IPS-NIHi11 (cell line): Measurements from ENCODE around the gene MEX3A.
"Not testable (repeated sequence)": the region's sequence is repeated elsewhere in the genome, so short reads cannot be mapped to it uniquely, and the experiment has no call there.

ENCODE experiments used
- DNase-seq: peaks from one replicate; pipeline ENCODE4 v3.0.0; 2012; ENCODE audit warnings: mixed read lengths, low spot score

MEX3A gene, protein sequence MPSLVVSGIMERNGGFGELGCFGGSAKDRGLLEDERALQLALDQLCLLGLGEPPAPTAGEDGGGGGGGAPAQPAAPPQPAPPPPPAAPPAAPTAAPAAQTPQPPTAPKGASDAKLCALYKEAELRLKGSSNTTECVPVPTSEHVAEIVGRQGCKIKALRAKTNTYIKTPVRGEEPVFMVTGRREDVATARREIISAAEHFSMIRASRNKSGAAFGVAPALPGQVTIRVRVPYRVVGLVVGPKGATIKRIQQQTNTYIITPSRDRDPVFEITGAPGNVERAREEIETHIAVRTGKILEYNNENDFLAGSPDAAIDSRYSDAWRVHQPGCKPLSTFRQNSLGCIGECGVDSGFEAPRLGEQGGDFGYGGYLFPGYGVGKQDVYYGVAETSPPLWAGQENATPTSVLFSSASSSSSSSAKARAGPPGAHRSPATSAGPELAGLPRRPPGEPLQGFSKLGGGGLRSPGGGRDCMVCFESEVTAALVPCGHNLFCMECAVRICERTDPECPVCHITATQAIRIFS

GRCh38 chr1:156082309-156083091, at the start of gene MEX3A:
Gene MEX3A, minus strand, starts transcription at chr1:156082465. Its CDS starts 467 bp downstream, at chr1:156081998.
- DNase-seq: peak; percentile 85

DNA sequence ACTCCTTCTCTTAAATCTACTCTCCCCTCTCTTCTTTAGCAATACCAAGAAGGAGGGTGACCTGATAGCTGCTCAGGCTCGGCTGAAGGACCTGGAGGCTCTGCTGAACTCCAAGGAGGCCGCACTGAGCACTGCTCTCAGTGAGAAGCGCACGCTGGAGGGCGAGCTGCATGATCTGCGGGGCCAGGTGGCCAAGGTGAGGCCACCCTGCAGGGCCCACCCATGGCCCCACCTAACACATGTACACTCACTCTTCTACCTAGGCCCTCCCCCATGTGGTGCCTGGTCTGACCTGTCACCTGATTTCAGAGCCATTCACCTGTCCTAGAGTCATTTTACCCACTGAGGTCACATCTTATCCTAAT, 48.3 kb upstream of the MEX3A start:
- DNase-seq: no peak

DNA sequence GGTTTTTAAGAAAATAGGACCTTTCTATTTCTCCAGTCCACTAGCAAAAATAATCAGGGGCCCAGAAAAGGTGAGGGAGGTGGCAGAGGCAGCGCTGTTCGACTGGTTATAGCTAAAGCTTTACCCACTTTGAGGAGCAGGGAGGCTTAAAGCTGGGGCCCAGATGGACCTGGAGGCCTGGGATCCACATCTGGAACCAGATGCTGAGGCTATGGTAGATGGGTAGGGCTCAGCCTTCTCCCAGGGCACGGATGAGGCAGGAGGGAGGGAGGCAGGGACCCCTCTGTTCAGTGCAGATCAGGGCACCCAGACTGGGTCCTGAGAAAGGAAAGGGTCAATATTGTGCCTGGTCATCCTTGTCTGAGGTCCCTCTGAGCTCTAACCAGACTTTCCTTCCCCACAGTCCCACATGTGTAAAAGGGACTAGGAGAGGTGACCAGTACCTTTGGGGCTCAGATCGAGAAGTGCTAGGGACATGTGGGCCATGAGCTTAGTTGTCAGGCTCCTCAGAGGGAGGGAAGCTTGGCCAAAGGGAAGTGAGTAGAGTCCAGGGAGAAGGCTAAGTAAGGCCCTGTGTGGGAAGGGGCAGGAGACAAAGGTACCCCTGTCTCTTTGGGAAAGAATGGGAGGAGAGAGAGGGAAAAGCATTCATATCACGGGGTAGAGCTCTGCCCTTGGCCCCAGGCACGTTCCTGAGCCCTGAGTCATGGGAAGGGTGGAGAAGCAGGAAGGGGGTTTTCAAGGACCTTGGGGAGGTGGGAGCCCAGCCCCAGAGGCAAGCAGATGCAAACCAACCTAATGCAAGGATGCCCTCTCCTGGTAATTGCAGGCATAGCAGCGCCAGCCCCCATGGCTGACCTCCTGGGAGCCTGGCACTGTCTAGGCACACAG, 47.7 kb upstream of the MEX3A start:
- peak; percentile 88 for DNase-seq

DNA sequence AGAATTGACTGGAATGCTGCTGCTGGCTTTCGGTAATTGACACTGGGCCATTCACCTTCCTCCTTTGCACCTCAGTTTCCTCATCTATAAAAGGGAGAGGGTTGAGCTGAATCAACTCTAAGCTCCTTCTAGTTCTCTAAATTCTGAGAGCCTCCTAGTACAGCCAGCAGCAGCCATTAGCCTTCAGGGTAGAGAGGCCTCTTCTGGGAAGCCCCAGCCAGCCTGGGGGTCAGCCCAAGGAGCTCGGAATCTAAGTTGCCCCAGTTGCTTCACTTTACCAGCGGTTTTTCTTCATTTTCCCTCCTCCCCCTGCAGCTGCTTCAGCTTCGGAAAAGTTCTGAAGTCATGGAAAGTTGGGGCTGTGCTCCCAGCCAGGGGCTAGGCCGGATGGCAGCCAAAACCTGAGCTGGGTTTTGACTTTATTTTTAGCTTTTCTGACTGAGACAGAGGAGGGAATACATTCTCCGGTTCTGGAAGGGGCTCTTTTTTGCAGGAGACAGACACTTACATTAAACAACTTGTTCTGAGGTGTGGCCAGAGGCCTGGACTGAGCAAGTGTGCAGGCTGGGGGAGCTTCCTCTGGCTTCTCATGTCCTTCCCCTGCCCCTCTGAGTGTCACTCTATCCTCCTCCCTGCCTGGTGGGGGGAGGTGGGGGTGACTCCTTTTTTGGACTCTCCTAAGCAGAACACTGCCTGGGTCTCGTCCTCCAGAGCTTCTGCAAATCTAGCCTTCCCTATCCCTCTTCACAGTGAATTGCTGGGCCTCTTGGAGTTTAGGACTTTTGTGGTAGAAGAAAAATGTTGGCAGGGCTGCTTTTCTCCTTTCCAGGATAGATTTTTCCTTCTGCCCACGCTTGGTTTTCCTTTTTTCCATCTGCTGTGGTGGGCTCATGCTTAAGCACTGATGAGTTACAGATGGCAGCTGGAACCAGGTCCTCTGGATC, 46.7 kb upstream of the MEX3A start:
- no peak for DNase-seq

DNA sequence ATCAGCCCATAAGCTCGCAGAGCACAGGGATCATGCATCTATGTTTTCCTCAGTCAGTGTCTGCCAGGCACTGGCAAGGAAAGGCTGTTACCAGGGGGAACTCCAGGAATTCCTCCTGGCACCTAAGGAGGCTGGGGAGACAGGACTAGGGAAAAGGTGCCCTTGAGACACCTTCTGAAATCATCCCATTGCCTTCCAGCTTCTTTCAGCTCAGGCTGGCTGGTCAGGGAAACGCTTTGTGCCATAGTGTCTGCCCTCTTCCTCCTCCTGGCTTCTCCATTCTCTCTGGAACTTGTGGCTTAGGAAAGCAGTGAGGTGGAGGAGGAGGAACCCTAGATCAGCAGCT, 46.0 kb upstream of the MEX3A start:
- no peak for DNase-seq

GRCh38 chr1:156126630-156127534, 44.6 kb upstream of the MEX3A start:
- DNase-seq: no peak

DNA sequence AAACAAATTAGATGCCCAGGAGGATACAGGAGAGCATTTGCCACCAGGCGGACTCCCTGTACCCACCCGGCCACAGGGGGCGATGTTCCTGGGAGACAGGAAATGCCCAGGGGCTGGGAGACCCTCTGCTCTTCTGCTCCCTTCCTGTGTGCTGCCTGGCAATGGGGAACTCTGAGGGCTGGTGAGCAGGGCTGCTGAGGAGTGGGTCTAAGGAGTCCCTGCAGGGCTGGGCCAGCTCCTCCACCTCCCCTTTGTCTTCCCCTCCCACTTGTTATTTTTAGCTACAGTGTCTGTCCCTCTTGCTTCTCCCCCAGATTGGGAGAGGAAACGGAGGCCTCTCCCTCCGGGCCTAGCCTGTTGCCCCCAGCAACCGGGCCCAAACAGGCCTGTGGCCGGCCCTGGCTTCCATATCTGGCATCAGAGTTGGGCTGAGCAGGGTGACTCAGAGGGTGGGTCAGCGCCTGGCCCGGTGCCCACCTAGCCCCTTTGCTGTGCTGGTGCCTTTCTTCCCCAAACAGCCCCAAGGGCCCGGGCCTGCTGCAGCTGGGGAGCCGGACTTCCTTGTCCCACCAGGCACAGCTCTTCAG, 43.9 kb upstream of the MEX3A start:
- DNase-seq: no peak

- DNase-seq: not testable (repeated sequence)
These were observed 43.3 kb upstream of the MEX3A start for GRCh38 chr1:156125544-156125943.

DNA sequence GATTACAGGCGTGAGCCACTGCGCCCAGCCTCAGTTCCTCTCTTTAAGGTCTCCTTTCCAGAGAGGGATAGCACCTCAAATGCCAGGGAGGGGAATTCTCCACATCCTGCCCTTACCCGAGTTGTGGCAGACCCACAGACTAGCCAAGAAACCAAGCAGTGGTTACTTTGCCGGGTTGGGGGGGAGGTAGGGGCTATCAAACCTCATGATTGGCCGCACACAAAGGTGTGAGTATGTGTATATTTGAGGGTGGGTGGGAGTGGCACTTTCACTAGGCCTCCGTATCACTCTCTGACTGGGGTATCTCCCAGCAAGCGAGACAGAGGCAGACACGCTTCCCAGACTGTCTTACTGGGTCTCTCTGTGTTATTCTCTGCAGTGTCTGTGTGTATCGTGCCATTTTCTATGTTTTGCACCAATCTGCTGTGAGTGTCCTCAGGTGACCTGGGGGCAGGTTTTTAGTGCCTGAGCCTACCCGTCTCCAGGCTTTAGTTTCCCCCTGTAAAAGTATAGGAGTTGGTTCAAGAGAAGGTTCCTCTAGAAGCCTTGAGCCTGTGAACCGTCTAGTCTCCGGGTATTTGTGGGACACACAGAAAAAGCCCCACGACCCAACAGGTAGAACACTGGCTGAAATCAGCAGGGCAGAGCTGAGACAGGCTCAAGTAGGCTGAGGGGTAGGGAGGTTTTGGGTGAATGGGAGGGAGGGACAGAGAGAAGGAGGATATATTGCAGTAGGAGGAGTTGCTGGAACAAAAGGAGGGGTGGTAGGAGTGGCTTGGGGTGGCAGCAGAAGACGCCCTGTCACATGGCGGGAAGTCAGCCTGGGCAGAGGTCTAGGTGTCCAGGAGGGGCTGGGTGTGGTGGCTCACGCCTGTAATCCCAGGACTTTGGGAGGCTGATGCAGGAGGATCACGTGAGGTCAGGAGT, 42.6 kb upstream of the MEX3A start:
- no peak for DNase-seq

DNA sequence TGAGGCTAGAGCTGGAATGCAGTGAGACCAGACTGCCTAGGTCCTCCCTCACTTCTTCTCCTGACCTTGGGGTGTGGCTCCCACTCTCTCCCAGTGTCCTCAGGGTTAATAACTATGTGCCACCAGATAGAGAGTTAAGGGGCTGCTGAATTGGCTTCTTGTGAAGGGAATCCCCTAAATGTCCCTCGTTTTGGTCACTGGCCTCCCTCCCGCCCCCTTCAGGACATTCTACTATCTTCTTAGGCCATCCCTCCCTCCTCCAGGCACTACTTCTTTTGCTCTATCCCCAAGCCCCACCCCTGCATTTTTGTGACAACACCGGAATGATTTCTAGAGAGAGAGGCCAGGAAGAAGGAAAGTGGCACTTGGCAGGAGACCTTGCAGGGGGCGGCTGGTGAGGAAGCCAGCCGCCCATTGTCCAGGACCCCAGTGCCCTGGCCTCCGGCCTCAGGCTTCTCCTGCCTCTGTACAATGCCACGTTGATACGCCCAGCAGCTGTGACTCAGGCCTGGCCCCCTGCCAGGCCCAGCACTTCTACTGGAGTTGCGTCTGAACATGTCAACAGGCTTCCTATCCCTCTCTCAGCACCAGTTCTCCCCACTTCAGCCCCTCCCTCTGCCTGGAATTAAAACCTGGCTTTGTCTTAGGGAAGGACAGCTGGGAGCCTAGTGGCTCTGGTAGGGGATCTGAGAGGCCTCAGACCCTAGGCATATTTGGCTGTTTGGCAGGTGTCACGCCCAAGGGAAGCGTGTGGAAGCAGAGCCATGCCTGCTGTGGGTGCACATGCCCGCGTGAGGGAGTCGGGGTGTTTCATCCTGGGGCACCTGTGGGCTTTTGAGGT, 41.3 kb upstream of the MEX3A start:
- DNase-seq: peak; percentile 59

DNA sequence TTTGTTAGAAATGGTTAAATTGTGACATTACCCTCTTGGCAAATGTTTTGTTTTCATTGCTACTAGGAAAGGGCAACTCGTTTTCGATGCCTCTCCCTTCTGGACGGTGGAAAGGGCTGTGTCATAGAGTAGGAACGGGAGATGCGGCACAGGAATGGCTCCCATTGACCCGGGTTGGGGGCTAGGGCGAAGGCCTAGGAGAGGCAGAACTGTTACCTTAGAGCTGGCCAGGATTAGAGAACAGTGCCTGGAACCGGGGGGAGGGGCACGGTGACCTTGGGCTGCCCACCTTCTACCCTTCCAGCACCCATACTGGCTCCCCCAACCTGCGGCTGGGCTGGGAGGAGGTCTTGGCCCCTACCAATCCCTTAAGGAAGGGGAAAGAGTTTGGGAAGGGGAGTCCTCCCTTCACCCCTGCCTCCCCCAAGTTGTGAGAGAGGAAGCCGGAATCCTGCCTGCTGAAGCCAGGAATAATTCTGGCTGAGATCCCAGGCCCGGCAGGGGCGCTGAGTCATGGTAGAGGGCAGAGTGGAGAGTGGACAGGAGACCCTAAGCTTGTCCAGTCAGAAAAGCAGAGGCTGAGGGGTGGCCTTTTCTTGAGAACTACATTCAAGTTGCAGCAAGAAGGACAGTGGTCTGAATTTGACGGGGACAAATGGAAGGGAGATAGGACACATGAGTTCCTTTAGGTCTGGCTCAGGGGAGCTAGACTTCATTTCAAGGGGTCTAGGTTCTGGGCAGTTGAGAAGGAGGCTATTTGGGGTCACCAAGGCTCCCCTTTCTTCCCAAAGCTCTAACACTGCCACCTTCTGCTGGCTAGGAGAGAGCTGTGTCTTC, 40.5 kb upstream of the MEX3A start:
- DNase-seq: no peak

GRCh38 chr1:156122086-156122485, 39.8 kb upstream of the MEX3A start:
- no peak for DNase-seq

GRCh38 chr1:156121457-156121856, 39.2 kb upstream of the MEX3A start:
- DNase-seq: no peak

- DNase-seq: not testable (repeated sequence)
These were observed 38.7 kb upstream of the MEX3A start for GRCh38 chr1:156121005-156121404.

GRCh38 chr1:156120318-156120717, 38.1 kb upstream of the MEX3A start:
- DNase-seq: no peak

- no peak for DNase-seq
These were observed 37.4 kb upstream of the MEX3A start for GRCh38 chr1:156119503-156120209.
